Keratinocyte (primary cell): ENCODE measurements around the gene ZKSCAN1. TPM values are rescaled to one million over a fixed set of nuclear protein-coding genes. Genes with fewer than 3 reads are reported as not detected.
A peak's percentile ranks its signal among the peaks of the same experiment; 100 is the strongest.

ENCODE experiments used
- DNase-seq: peaks from one replicate; pipeline ENCODE4 v3.0.0-alpha.2; 2011; ENCODE audit warnings: low read depth, missing footprints, low spot score
- FAIRE-seq: peaks from 2 replicates; lab custom pipeline; 2011; peaks lifted over from hg19 to GRCh38; lab: Jason Lieb, UNC
- H2AFZ ChIP-seq: 2 replicates; pipeline ENCODE4 v1.6.0; 2012; ENCODE audit warnings: low read length, control low read depth, inconsistent platforms; ENCODE audit not compliant: control insufficient read depth
- H3K27ac ChIP-seq: 2 replicates; pipeline ENCODE4 v1.5.1; 2011; ENCODE audit warnings: low read length; ENCODE audit not compliant: control insufficient read depth, insufficient read depth
- H3K27me3 ChIP-seq: 3 replicates; pipeline ENCODE4 v1.6.0; 2011; ENCODE audit warnings: low read length; ENCODE audit not compliant: control insufficient read depth, insufficient read depth; ENCODE audit errors: extremely low read depth
- H3K36me3 ChIP-seq, 2 experiments: 2 replicates in 1 of 2; 3 replicates in 1 of 2; pipeline ENCODE4 v1.5.1; 2011; ENCODE audit warnings: low read length in 2 of 2, mild to moderate bottlenecking in 1 of 2; ENCODE audit not compliant: control insufficient read depth in 2 of 2, insufficient read depth in 2 of 2; ENCODE audit errors: extremely low read depth in 1 of 2
- H3K4me1 ChIP-seq: 3 replicates; pipeline ENCODE4 v1.5.1; 2011; ENCODE audit warnings: low read length; ENCODE audit not compliant: control insufficient read depth, insufficient read depth; ENCODE audit errors: extremely low read depth
- H3K4me2 ChIP-seq: 3 replicates; pipeline ENCODE4 v1.6.0; 2011; ENCODE audit warnings: low read depth, low read length; ENCODE audit not compliant: control insufficient read depth, insufficient read depth; ENCODE audit errors: extremely low read depth
- H3K4me3 ChIP-seq, 3 experiments: fragments of 200-600 bp in 1 of 3; sonication (generic) in 1 of 3; 2 replicates in 2 of 3; 3 replicates in 1 of 3; pipeline ENCODE4 v1.5.1; 2011 to 2016; ENCODE audit warnings: low read length in 3 of 3, mild to moderate bottlenecking in 3 of 3, control low read depth in 2 of 3, inconsistent platforms in 1 of 3, low read depth in 1 of 3, mixed read lengths in 1 of 3, mixed run types in 1 of 3, moderate library complexity in 1 of 3; ENCODE audit not compliant: control insufficient read depth in 2 of 3, insufficient read depth in 2 of 3; ENCODE audit errors: extremely low read depth in 1 of 3
- H3K79me2 ChIP-seq: 2 replicates; pipeline ENCODE4 v1.6.0; 2012; ENCODE audit warnings: low read length; ENCODE audit not compliant: control insufficient read depth, insufficient read depth
- H3K9ac ChIP-seq: 3 replicates; pipeline ENCODE4 v1.6.0; 2011; ENCODE audit warnings: low read length; ENCODE audit not compliant: control insufficient read depth, insufficient read depth; ENCODE audit errors: extremely low read depth
- H3K9me1 ChIP-seq: 3 replicates; pipeline ENCODE4 v1.6.0; 2011; ENCODE audit warnings: low read length; ENCODE audit not compliant: control insufficient read depth, insufficient read depth; ENCODE audit errors: extremely low read depth
- H3K9me3 ChIP-seq: 2 replicates; pipeline ENCODE4 v1.5.1; 2012; ENCODE audit warnings: low read depth, low read length; ENCODE audit not compliant: control insufficient read depth
- H4K20me1 ChIP-seq: 3 replicates; pipeline ENCODE4 v1.6.0; 2011; ENCODE audit warnings: low read length; ENCODE audit not compliant: control insufficient read depth, insufficient read depth; ENCODE audit errors: extremely low read depth
- EZH2 ChIP-seq: IDR thresholded peaks from one replicate; pipeline ENCODE4 v1.6.1; 2012; ENCODE audit warnings: inconsistent platforms, mild to moderate bottlenecking, low read length, moderate library complexity
- dilution Hi-C: fragments of 300-500 bp; cut with MboI; formaldehyde crosslinking; loops from one replicate; pipeline ENCODE4 v1.7.0; 2020; ENCODE audit warnings: low sequenced_read_pairs; ENCODE audit not compliant: extremely low pct_ligation_motif_present
- polyA plus RNA-seq, 5 experiments: library from polyadenylated mRNA; depleted of rRNA in 3 of 5; stranded (reverse) in 3 of 5; stranded (forward) in 1 of 5; unstranded in 1 of 5; fragments of >200 nt; gene quantifications; 1 replicate in 1 of 5; 2 replicates in 3 of 5; 3 replicates in 1 of 5; pipeline versions ENCODE4 v1.2.1 to v1.2.3, GENCODE V29; 2011 to 2012; ENCODE audit warnings: missing spikeins in 2 of 5, low read depth in 1 of 5, low replicate concordance in 1 of 5
- TF ChIP-seq, protein P1 (sequence below), 3 experiments: IDR thresholded peaks in 1 of 3; conservative IDR thresholded peaks in 1 of 3; optimal IDR thresholded peaks in 1 of 3; 2 replicates in 2 of 3; 3 replicates in 1 of 3; pipeline versions ENCODE3 to v1.5.1; 2011; ENCODE audit warnings: low read length in 3 of 3, mild to moderate bottlenecking in 3 of 3, moderate library complexity in 2 of 3, control low read depth in 1 of 3, inconsistent platforms in 1 of 3; ENCODE audit not compliant: insufficient read depth in 2 of 3; ENCODE audit errors: extremely low read depth in 1 of 3

The ZKSCAN1 gene
- polyA plus RNA-seq, 1 donor (not counting 4 experiments of a cell fraction or from before 2014, with no cell fraction given): 24.7 TPM

DNA sequence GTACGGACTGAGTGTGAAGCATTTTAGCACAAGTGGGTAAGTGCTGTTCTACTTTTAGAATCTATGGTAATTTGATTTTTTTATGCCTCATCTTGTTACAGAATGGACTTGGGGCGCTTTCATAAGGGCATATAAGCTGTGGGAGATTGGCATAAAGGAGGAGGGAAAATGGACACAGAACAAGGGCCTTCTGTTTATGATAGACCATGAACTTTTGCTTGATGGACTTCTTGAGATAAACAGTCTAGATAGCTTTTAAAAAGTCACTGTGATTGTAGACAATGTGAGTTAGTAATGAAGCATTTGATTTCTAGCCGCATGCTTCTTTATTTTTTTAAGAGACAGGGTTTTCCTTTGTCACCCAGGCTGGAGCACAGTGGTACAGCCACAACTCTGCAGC, 36.2 kb downstream of the ZKSCAN1 start:
- no peaks in the 10 kb centered on the region for H4K20me1 ChIP-seq
- no peak overlapping the region for H2AFZ ChIP-seq
- no peak for DNase-seq
- no peak overlapping the region for H3K9ac ChIP-seq
- H3K27ac ChIP-seq: no peak overlapping the region
- H3K4me2 ChIP-seq: no peak overlapping the region
- FAIRE-seq: no peak
- H3K36me3 ChIP-seq: no peaks in the 10 kb centered on the region
- peaks cover 11% of the 10 kb centered on the region for H3K4me1 ChIP-seq
- H3K9me1 ChIP-seq: no peaks in the 10 kb centered on the region
- no peak for TF ChIP-seq EZH2
- TF ChIP-seq, protein P1, sequence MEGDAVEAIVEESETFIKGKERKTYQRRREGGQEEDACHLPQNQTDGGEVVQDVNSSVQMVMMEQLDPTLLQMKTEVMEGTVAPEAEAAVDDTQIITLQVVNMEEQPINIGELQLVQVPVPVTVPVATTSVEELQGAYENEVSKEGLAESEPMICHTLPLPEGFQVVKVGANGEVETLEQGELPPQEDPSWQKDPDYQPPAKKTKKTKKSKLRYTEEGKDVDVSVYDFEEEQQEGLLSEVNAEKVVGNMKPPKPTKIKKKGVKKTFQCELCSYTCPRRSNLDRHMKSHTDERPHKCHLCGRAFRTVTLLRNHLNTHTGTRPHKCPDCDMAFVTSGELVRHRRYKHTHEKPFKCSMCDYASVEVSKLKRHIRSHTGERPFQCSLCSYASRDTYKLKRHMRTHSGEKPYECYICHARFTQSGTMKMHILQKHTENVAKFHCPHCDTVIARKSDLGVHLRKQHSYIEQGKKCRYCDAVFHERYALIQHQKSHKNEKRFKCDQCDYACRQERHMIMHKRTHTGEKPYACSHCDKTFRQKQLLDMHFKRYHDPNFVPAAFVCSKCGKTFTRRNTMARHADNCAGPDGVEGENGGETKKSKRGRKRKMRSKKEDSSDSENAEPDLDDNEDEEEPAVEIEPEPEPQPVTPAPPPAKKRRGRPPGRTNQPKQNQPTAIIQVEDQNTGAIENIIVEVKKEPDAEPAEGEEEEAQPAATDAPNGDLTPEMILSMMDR (optimal IDR thresholded peaks at IDR 0.05 in 1 of 3, IDR thresholded peaks at IDR 0.05 in 1 of 3, conservative IDR thresholded peaks at IDR 0.05 in 1 of 3; ENCODE audit: extremely low read depth in 1 of 3, insufficient read depth in 2 of 3, low read length in 3 of 3): no peak
- no peaks in the 10 kb centered on the region for H3K27me3 ChIP-seq
- H3K79me2 ChIP-seq: peaks cover 16% of the 10 kb centered on the region
- dilution Hi-C loops: no loop called here
- no peaks in the 10 kb centered on the region for H3K9me3 ChIP-seq
- H3K4me3 ChIP-seq: no peak overlapping the region

DNA sequence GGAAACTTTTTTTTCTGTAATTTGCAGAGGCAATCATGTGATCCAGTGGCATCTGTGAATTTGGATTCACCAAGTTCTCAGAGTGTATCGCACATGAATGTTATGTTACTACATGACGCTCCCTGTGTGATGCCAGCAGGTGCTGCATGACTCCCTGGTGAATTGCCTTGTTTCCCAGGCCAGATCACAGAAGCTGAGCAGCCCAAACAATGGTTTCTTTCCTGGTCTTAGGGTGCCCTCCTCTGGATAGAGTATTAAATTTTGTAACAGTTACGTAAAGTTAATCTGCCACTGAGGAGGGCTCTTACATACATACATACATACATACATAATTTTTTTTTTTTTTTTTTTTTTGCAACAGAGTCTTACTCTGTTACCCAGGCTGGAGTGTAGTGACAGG, 37.8 kb downstream of the ZKSCAN1 start:
- no peak overlapping the region for H2AFZ ChIP-seq
- H3K27me3 ChIP-seq: no peaks in the 10 kb centered on the region
- H3K4me3 ChIP-seq: no peak overlapping the region
- H3K4me1 ChIP-seq: peaks cover 11% of the 10 kb centered on the region
- FAIRE-seq (peak; percentile 53), DNase-seq (peak; percentile 63)
- H3K27ac ChIP-seq: peak overlapping the region; percentile 13
- no peak overlapping the region for H3K9ac ChIP-seq
- TF ChIP-seq, protein P1 (optimal IDR thresholded peaks at IDR 0.05 in 1 of 3, IDR thresholded peaks at IDR 0.05 in 1 of 3, conservative IDR thresholded peaks at IDR 0.05 in 1 of 3; ENCODE audit: extremely low read depth in 1 of 3, insufficient read depth in 2 of 3, low read length in 3 of 3): peak in 2 of 3 experiments; percentile 54 to 57
- no peak for TF ChIP-seq EZH2
- H4K20me1 ChIP-seq: no peaks in the 10 kb centered on the region
- H3K36me3 ChIP-seq: peaks cover 3 to 10% of the 10 kb centered on the region in 2 experiments
- dilution Hi-C loops: no loop called here
- no peak overlapping the region for H3K4me2 ChIP-seq
- H3K9me1 ChIP-seq: no peaks in the 10 kb centered on the region
- H3K9me3 ChIP-seq: no peaks in the 10 kb centered on the region
- peaks cover 16% of the 10 kb centered on the region for H3K79me2 ChIP-seq
